Gastrocnemius medialis (tissue), 4 donors: ENCODE data around the gene WDR64. TPM values are rescaled to one million over a fixed set of nuclear protein-coding genes. Genes with fewer than 3 reads are reported as not detected.
A peak's percentile ranks its signal among the peaks of the same experiment; 100 is the strongest.

Source experiments
- ATAC-seq, 2 donors: fragments of 150-250 bp; one replicate each; pipeline ENCODE4 v1.9.1; 2016
- DNase-seq, 2 donors: peaks; one replicate each; pipeline ENCODE4 v3.0.0-alpha.2; 2019
- H3K27ac ChIP-seq, 4 donors: fragments of 200-600 bp; sonication (generic); 1 replicate in 1 of 4; 2 replicates in 3 of 4; pipeline ENCODE4 v1.5.1; 2016 to 2018; ENCODE audit warnings: mild to moderate bottlenecking in 2 of 4, moderate library complexity in 1 of 4
- H3K27me3 ChIP-seq, 3 donors: fragments of 200-600 bp; sonication (generic) in 2 of 3; 1 replicate in 1 of 3; 2 replicates in 2 of 3; pipeline versions ENCODE4 v1.5.1 to v1.6.0; 2016 to 2019; ENCODE audit warnings: mild to moderate bottlenecking in 1 of 3, moderate library complexity in 1 of 3
- H3K36me3 ChIP-seq, 2 donors: fragments of 200-600 bp; sonication (generic) in 1 of 2; one replicate each; pipeline ENCODE4 v1.5.1; 2017 to 2018
- H3K4me1 ChIP-seq, 2 donors: fragments of 200-600 bp; sonication (generic) in 1 of 2; one replicate each; pipeline ENCODE4 v1.5.1; 2016 to 2017; ENCODE audit warnings: mild to moderate bottlenecking in 2 of 2
- H3K4me3 ChIP-seq, 4 donors: fragments of 200-600 bp; sonication (generic) in 3 of 4; 1 replicate in 1 of 4; 2 replicates in 3 of 4; pipeline ENCODE4 v1.5.1; 2016 to 2019; ENCODE audit warnings: mild to moderate bottlenecking in 2 of 4
- H3K9me3 ChIP-seq, 3 donors: fragments of 200-600 bp; sonication (generic) in 2 of 3; 1 replicate in 1 of 3; 2 replicates in 2 of 3; pipeline ENCODE4 v1.5.1; 2016 to 2019
- CTCF ChIP-seq, 5 experiments: fragments of 450-650 bp in 3 of 5; fragments of 200-600 bp in 2 of 5; sonication (generic) in 2 of 5; IDR thresholded peaks in 4 of 5; conservative IDR thresholded peaks in 1 of 5; 1 replicate in 4 of 5; 2 replicates in 1 of 5; pipeline ENCODE4 v1.5.1; 2016 to 2019; ENCODE audit warnings: antibody characterized with exemption in 5 of 5, mild to moderate bottlenecking in 3 of 5, moderate library complexity in 3 of 5
- POLR2A ChIP-seq, 2 donors: fragments of 450-650 bp; IDR thresholded peaks; one replicate each; pipeline ENCODE4 v1.6.1; 2017; ENCODE audit warnings: antibody characterized with exemption in 2 of 2, mild to moderate bottlenecking in 2 of 2, moderate library complexity in 2 of 2
- in situ Hi-C, 4 donors: fragments of 200-750 bp; cut with MboI; loops; one replicate each; pipeline versions ENCODE4 v1.15.0 to v1.8.0; 2017; ENCODE audit warnings: low sequenced_read_pairs in 4 of 4
- intact Hi-C: fragments of 100-400 bp; cut with DNase I; formaldehyde crosslinking; loops from one replicate; pipeline ENCODE4 v1.15.1; 2023; ENCODE audit warnings: low total_unique reads
- total RNA-seq, 4 donors: library from RNA; depleted of rRNA; stranded (reverse); fragments of >200 nt; gene quantifications; one replicate each; pipeline versions ENCODE4 v1.1.0 to v1.2.3, GENCODE V29; 2016

WDR64 gene
- total RNA-seq, 4 donors from 2014 or later, result 0.22 TPM; not detected in 3

DNA sequence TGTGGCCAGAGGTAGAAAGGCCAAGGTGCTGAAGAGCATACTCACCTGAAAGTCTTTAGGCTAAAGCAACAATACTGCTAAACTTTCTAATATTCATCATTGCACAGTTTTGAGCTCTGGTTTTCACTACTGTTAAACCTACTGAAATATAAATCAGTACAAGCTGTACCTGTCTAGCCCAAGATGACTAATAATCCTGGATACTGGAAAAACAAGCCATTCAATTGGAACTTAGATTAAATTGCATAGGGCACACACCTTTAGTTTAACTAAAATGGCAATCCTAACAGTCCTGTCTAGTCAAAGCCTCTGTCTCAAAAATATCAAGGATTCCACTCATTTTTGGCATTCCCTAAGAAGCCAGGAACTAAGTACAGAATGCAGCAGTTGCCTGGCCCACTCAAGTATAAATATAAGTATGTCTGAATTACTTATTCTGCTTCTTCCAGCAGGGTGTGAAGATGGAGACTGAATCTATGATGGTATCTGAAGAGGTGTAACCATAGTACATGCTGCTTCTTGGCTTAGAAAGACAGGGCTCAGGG is 15.0 kb upstream of the WDR64 start:
- Histone ChIP-seq H3K4me1 (peaks cover 11 to 23% of the 10 kb centered on the region in 2 donors), H3K9me3 (no peaks in the 10 kb centered on the region), H3K36me3 (no peaks in the 10 kb centered on the region), H3K27ac (no peak overlapping the region), H3K27me3 (no peaks in the 10 kb centered on the region), H3K4me3 (no peak overlapping the region)
- intact Hi-C loops, result no loop called here
- DNase-seq, result no peak
- in situ Hi-C loops, result loop anchor here in 3 of 4 donors (10.0 to 25.0 kb wide), 2 partner anchors 112 to 200 kb away; partner anchors contain the start of gene EXO1 (in 2 of the 3)
- TF ChIP-seq POLR2A (IDR thresholded peaks at IDR 0.05) (no peak), CTCF (IDR thresholded peaks at IDR 0.05 in 4 of 5, conservative IDR thresholded peaks at IDR 0.05 in 1 of 5) (no peak)
- ATAC-seq, result no peak

GRCh38 chr1:241637604-241638003 is 14.5 kb upstream of the WDR64 start:
- no peaks in the 10 kb centered on the region for H3K27me3 ChIP-seq
- H3K9me3 ChIP-seq, result no peaks in the 10 kb centered on the region
- DNase-seq (no peak), ATAC-seq (no peak)
- intact Hi-C loops, result no loop called here
- no peak for TF ChIP-seq POLR2A (IDR thresholded peaks at IDR 0.05)
- no peak for TF ChIP-seq CTCF (IDR thresholded peaks at IDR 0.05 in 4 of 5, conservative IDR thresholded peaks at IDR 0.05 in 1 of 5)
- H3K4me1 ChIP-seq, result peaks cover 11 to 23% of the 10 kb centered on the region in 2 donors
- in situ Hi-C loops, result loop anchor here in 3 of 4 donors (10.0 to 25.0 kb wide), 2 partner anchors 113 to 200 kb away; partner anchors contain the start of gene EXO1 (in 2 of the 3)
- no peaks in the 10 kb centered on the region for H3K36me3 ChIP-seq
- no peak overlapping the region for H3K27ac ChIP-seq
- H3K4me3 ChIP-seq, result no peak overlapping the region

GRCh38 chr1:241638099-241638682 is 13.9 kb upstream of the WDR64 start:
- intact Hi-C loops, result no loop called here
- Histone ChIP-seq H3K27me3 (no peaks in the 10 kb centered on the region), H3K4me3 (no peak overlapping the region), H3K4me1 (peaks cover 11 to 23% of the 10 kb centered on the region in 2 donors), H3K27ac (no peak overlapping the region), H3K36me3 (no peaks in the 10 kb centered on the region), H3K9me3 (no peaks in the 10 kb centered on the region)
- TF ChIP-seq POLR2A (IDR thresholded peaks at IDR 0.05), result no peak
- no peak for TF ChIP-seq CTCF (IDR thresholded peaks at IDR 0.05 in 4 of 5, conservative IDR thresholded peaks at IDR 0.05 in 1 of 5)
- ATAC-seq (no peak), DNase-seq (no peak)
- in situ Hi-C loops, result loop anchor here in 3 of 4 donors (10.0 to 25.0 kb wide), 2 partner anchors 113 to 199 kb away; partner anchors contain the start of gene EXO1 (in 2 of the 3)

DNA sequence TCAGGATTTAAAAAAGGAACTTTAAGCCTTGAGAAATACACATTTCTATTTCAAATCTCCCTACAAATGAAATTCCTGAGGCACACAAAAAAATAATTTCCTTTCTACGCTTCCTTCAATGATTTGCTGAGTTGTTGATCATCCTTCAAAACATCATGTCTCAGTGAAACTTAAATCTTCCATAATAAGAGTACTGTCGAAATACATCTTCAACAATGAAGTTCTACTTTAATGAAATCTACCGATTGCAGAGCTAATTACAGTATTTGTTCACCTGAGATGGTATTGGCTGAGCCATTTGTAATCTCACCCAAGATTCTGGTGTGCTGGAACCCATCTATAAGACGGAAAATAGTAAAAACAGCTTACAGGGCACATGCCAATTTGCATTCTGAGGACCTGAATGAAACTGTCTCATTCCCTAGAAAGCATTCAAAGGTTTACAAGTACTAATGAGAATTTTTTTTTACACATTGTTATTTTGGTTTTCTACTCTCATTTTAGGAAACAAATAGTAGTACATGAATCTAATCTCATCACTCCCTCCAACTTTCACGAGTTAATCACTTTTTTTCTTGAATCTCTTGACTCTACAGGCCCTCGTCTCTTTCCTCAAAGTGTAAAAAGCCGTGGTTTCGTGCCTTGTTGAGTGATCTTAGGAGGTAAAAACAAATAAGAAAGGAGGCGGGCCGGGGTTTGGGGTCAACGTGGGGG is 13.0 kb upstream of the WDR64 start:
- Histone ChIP-seq H3K9me3 (no peaks in the 10 kb centered on the region), H3K4me1 (peaks cover 11 to 23% of the 10 kb centered on the region in 2 donors), H3K36me3 (no peaks in the 10 kb centered on the region), H3K27me3 (no peaks in the 10 kb centered on the region), H3K4me3 (peak overlapping the region; percentile 83 to 91 (median 84)), H3K27ac (peak overlapping the region in 3 of 4 donors; percentile 72 to 88 (median 81))
- intact Hi-C loops, result no loop called here
- TF ChIP-seq POLR2A (IDR thresholded peaks at IDR 0.05) (no peak), CTCF (IDR thresholded peaks at IDR 0.05 in 4 of 5, conservative IDR thresholded peaks at IDR 0.05 in 1 of 5) (no peak)
- in situ Hi-C loops, result loop anchor here in 3 of 4 donors (10.0 to 25.0 kb wide), 2 partner anchors 114 to 198 kb away; partner anchors contain the start of gene EXO1 (in 2 of the 3)
- no peak for DNase-seq
- ATAC-seq, result no peak
